Measurements from ENCODE around the gene PODXL2.
"Not testable (repeated sequence)": the region's sequence is repeated elsewhere in the genome, so short reads cannot be mapped to it uniquely, and the experiment has no call there.

The PODXL2 gene

GRCh38 chr3:127595303-127595702 is 33.7 kb upstream of the PODXL2 start:
- no peaks in the 10 kb centered on the region for H3K27me3 ChIP-seq (ENCODE audit: control insufficient read depth, insufficient read depth, low read length)
- no peak overlapping the region for H3K4me3 ChIP-seq (ENCODE audit: low read length)
- peaks cover 4% of the 10 kb centered on the region for H3K4me1 ChIP-seq (ENCODE audit: control insufficient read depth, insufficient read depth, low read length)
- no peak overlapping the region for H3K27ac ChIP-seq (ENCODE audit: low read depth, low read length)
- no peaks in the 10 kb centered on the region for H3K36me3 ChIP-seq (ENCODE audit: control insufficient read depth, insufficient read depth, low read length)
- H3K9ac ChIP-seq (ENCODE audit: low read length), result no peak overlapping the region

GRCh38 chr3:127597020-127597771 is 31.8 kb upstream of the PODXL2 start:
- Histone ChIP-seq H3K27me3 (ENCODE audit: control insufficient read depth, insufficient read depth, low read length) (no peaks in the 10 kb centered on the region), H3K4me1 (ENCODE audit: control insufficient read depth, insufficient read depth, low read length) (peaks cover 4% of the 10 kb centered on the region), H3K36me3 (ENCODE audit: control insufficient read depth, insufficient read depth, low read length) (no peaks in the 10 kb centered on the region), H3K4me3 (ENCODE audit: low read length) (peak overlapping the region; percentile 69), H3K27ac (ENCODE audit: low read depth, low read length) (no peak overlapping the region), H3K9ac (ENCODE audit: low read length) (no peak overlapping the region)

GRCh38 chr3:127598841-127599570 is 30.0 kb upstream of the PODXL2 start:
- Histone ChIP-seq H3K36me3 (ENCODE audit: control insufficient read depth, insufficient read depth, low read length) (no peaks in the 10 kb centered on the region), H3K4me1 (ENCODE audit: control insufficient read depth, insufficient read depth, low read length) (peaks cover 4% of the 10 kb centered on the region), H3K4me3 (ENCODE audit: low read length) (peak overlapping the region; percentile 69), H3K27ac (ENCODE audit: low read depth, low read length) (no peak overlapping the region), H3K27me3 (ENCODE audit: control insufficient read depth, insufficient read depth, low read length) (no peaks in the 10 kb centered on the region), H3K9ac (ENCODE audit: low read length) (no peak overlapping the region)

GRCh38 chr3:127600749-127601456 is 28.1 kb upstream of the PODXL2 start:
- Histone ChIP-seq H3K27ac (ENCODE audit: low read depth, low read length) (no peak overlapping the region), H3K4me3 (ENCODE audit: low read length) (no peak overlapping the region), H3K36me3 (ENCODE audit: control insufficient read depth, insufficient read depth, low read length) (peaks cover 2% of the 10 kb centered on the region), H3K4me1 (ENCODE audit: control insufficient read depth, insufficient read depth, low read length) (peaks cover 4% of the 10 kb centered on the region), H3K9ac (ENCODE audit: low read length) (no peak overlapping the region), H3K27me3 (ENCODE audit: control insufficient read depth, insufficient read depth, low read length) (no peaks in the 10 kb centered on the region)

GRCh38 chr3:127604035-127604434 is 24.9 kb upstream of the PODXL2 start:
- H3K9ac ChIP-seq (ENCODE audit: low read length), result no peak overlapping the region
- H3K27me3 ChIP-seq (ENCODE audit: control insufficient read depth, insufficient read depth, low read length), result no peaks in the 10 kb centered on the region
- no peak overlapping the region for H3K4me3 ChIP-seq (ENCODE audit: low read length)
- no peak overlapping the region for H3K27ac ChIP-seq (ENCODE audit: low read depth, low read length)
- H3K36me3 ChIP-seq (ENCODE audit: control insufficient read depth, insufficient read depth, low read length), result peaks cover 16% of the 10 kb centered on the region
- H3K4me1 ChIP-seq (ENCODE audit: control insufficient read depth, insufficient read depth, low read length), result no peaks in the 10 kb centered on the region

GRCh38 chr3:127604546-127605165 is 24.3 kb upstream of the PODXL2 start:
- Histone ChIP-seq H3K36me3 (ENCODE audit: control insufficient read depth, insufficient read depth, low read length) (peaks cover 18% of the 10 kb centered on the region), H3K4me3 (ENCODE audit: low read length) (no peak overlapping the region), H3K27me3 (ENCODE audit: control insufficient read depth, insufficient read depth, low read length) (no peaks in the 10 kb centered on the region), H3K9ac (ENCODE audit: low read length) (no peak overlapping the region), H3K27ac (ENCODE audit: low read depth, low read length) (no peak overlapping the region), H3K4me1 (ENCODE audit: control insufficient read depth, insufficient read depth, low read length) (no peaks in the 10 kb centered on the region)

GRCh38 chr3:127605547-127605946 is 23.4 kb upstream of the PODXL2 start:
- not testable (repeated sequence) for H3K27me3 ChIP-seq (ENCODE audit: control insufficient read depth, insufficient read depth, low read length); H3K4me1 ChIP-seq (ENCODE audit: control insufficient read depth, insufficient read depth, low read length); H3K9ac ChIP-seq (ENCODE audit: low read length); H3K4me3 ChIP-seq (ENCODE audit: low read length); H3K27ac ChIP-seq (ENCODE audit: low read depth, low read length)
- H3K36me3 ChIP-seq (ENCODE audit: control insufficient read depth, insufficient read depth, low read length), result peaks cover 18% of the 10 kb centered on the region

- H3K4me3 ChIP-seq (ENCODE audit: low read length), result no peak overlapping the region
- H3K27me3 ChIP-seq (ENCODE audit: control insufficient read depth, insufficient read depth, low read length), result no peaks in the 10 kb centered on the region
- H3K9ac ChIP-seq (ENCODE audit: low read length), result no peak overlapping the region
- H3K27ac ChIP-seq (ENCODE audit: low read depth, low read length), result no peak overlapping the region
- no peaks in the 10 kb centered on the region for H3K4me1 ChIP-seq (ENCODE audit: control insufficient read depth, insufficient read depth, low read length)
- H3K36me3 ChIP-seq (ENCODE audit: control insufficient read depth, insufficient read depth, low read length), result peaks cover 18% of the 10 kb centered on the region
These were observed 22.7 kb upstream of the PODXL2 start for GRCh38 chr3:127606086-127606805.

- Histone ChIP-seq H3K9ac (ENCODE audit: low read length) (no peak overlapping the region), H3K4me3 (ENCODE audit: low read length) (no peak overlapping the region), H3K27ac (ENCODE audit: low read depth, low read length) (no peak overlapping the region), H3K36me3 (ENCODE audit: control insufficient read depth, insufficient read depth, low read length) (peaks cover 18% of the 10 kb centered on the region), H3K27me3 (ENCODE audit: control insufficient read depth, insufficient read depth, low read length) (no peaks in the 10 kb centered on the region), H3K4me1 (ENCODE audit: control insufficient read depth, insufficient read depth, low read length) (no peaks in the 10 kb centered on the region)
These were observed 21.9 kb upstream of the PODXL2 start for GRCh38 chr3:127606981-127607595.

- Histone ChIP-seq H3K9ac (ENCODE audit: low read length) (no peak overlapping the region), H3K4me3 (ENCODE audit: low read length) (no peak overlapping the region), H3K27ac (ENCODE audit: low read depth, low read length) (no peak overlapping the region), H3K27me3 (ENCODE audit: control insufficient read depth, insufficient read depth, low read length) (no peaks in the 10 kb centered on the region), H3K36me3 (ENCODE audit: control insufficient read depth, insufficient read depth, low read length) (peaks cover 18% of the 10 kb centered on the region), H3K4me1 (ENCODE audit: control insufficient read depth, insufficient read depth, low read length) (no peaks in the 10 kb centered on the region)
These were observed 21.2 kb upstream of the PODXL2 start for GRCh38 chr3:127607675-127608361.

- H3K36me3 ChIP-seq (ENCODE audit: control insufficient read depth, insufficient read depth, low read length), result peaks cover 18% of the 10 kb centered on the region
- H3K4me3 ChIP-seq (ENCODE audit: low read length), result no peak overlapping the region
- H3K4me1 ChIP-seq (ENCODE audit: control insufficient read depth, insufficient read depth, low read length), result no peaks in the 10 kb centered on the region
- H3K27me3 ChIP-seq (ENCODE audit: control insufficient read depth, insufficient read depth, low read length), result no peaks in the 10 kb centered on the region
- H3K27ac ChIP-seq (ENCODE audit: low read depth, low read length), result no peak overlapping the region
- H3K9ac ChIP-seq (ENCODE audit: low read length), result no peak overlapping the region
These were observed 20.6 kb upstream of the PODXL2 start for GRCh38 chr3:127608362-127608718.

All from rectal smooth muscle tissue (tissue), 1 donor.